ENCODE data around the gene KCNMA1.
"Not testable (repeated sequence)": the region's sequence is repeated elsewhere in the genome, so short reads cannot be mapped to it uniquely, and the experiment has no call there.

KCNMA1 gene

DNA sequence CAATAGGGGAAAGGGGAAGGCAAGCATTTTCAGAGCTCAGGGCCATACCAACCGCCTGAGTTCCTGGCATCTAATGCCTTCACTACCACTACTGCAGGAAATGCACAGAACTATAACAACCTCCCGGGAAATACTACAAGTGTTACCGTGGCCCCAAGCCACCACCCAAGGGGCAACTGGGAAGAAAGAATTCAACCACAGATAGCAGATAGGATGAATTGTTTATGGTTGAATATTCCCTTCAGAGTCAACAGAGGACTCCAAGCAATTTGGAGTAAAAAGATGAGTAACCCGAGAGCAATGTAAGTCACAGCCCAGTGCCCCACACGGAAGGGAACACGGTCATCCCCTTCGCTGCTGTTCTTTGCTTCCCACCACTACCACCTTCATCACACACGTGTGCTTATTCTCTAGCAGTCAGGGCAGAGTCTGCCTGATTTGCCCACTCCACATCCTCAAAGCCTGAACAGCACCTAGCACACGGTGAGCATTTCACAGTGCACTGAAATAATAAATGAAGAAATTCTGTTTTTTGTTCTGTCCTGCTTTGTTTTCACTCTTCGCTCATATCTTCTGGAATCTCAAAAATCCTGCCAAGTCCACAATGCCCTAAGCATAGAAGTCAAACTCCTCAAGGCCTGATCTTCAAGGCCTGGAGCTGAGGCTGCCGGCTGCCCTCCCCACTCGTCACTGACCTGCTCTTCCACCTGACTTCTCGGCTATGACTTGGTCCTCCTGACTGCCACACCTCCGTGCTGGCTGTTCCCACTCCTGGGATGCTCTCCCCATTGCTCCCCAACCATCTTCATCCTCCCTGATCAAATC is 221.1 kb downstream of the KCNMA1 start:
- no peak for TF ChIP-seq ZNF274 (IDR thresholded peaks at IDR 0.05; ENCODE audit: low read depth, low read length)
- H3K4me3 ChIP-seq (ENCODE audit: low read length) = no peak overlapping the region

DNA sequence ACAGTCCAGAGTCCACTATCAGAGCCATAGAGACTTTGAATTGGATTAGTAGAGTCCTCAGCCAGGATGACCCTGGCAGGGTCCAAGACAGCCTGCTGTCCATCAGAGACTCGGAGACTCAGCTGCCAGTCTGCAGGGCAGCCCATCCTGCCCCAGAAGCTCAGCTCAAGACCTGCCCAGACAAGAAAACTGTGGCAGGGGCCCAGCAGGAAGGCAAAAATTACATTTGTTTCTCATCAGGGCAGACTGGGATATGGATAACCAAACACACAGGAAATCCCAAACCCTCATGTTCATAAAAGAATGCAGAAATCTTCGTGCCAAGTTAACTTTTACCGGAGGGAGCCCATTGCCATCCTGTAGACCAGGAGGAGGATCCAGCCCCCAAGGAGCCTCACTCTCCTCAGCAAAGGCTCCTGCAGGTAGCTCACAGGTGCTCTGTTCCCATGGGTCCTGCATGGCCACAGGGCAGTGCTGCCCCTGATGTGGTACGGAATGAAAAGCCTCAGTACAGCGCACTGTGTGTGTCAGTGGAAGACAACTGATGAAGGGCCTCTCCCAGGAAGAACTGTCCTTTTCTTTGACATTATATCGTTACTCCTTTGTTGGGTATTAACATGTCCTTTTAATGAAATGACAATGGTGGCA is 222.2 kb downstream of the KCNMA1 start:
- no peak for TF ChIP-seq ZNF274 (IDR thresholded peaks at IDR 0.05; ENCODE audit: low read depth, low read length)
- no peak overlapping the region for H3K4me3 ChIP-seq (ENCODE audit: low read length)

GRCh38 chr10:77413231-77413630 is 224.4 kb downstream of the KCNMA1 start:
- no peak for TF ChIP-seq ZNF274 (IDR thresholded peaks at IDR 0.05; ENCODE audit: low read depth, low read length)
- no peak overlapping the region for H3K4me3 ChIP-seq (ENCODE audit: low read length)

GRCh38 chr10:77412573-77413133 is 225.0 kb downstream of the KCNMA1 start:
- not testable (repeated sequence) for H3K4me3 ChIP-seq (ENCODE audit: low read length)

- H3K4me3 ChIP-seq (ENCODE audit: low read length) = no peak overlapping the region
- TF ChIP-seq ZNF274 (IDR thresholded peaks at IDR 0.05; ENCODE audit: low read depth, low read length) = no peak
Observed at GRCh38 chr10:77411805-77412204, 225.8 kb downstream of the KCNMA1 start.

DNA sequence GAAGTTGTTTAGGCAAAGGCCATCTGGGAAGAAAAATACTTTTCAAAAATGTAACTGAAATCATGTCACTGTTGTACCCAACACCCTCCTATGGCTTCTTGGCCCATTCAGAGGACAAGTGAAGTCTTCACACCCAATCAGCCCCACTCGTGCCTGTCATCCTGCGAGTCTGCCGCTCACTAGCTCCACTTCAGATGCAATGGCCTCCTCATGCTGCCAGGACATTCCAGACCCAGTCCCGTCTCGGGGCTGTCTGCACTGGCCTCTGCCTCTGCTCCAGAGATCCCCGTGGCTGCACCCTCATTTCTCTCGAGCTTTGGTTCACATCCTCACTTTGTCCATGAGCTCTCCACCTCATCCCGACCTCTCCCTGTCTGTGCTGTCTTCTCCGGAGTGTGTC is 227.1 kb downstream of the KCNMA1 start:
- H3K4me3 ChIP-seq (ENCODE audit: low read length) = no peak overlapping the region
- TF ChIP-seq ZNF274 (IDR thresholded peaks at IDR 0.05; ENCODE audit: low read depth, low read length) = no peak

GRCh38 chr10:77409697-77410471 is 227.7 kb downstream of the KCNMA1 start:
- TF ChIP-seq ZNF274 (IDR thresholded peaks at IDR 0.05; ENCODE audit: low read depth, low read length) = no peak
- no peak overlapping the region for H3K4me3 ChIP-seq (ENCODE audit: low read length)

GRCh38 chr10:77408259-77408658 is 229.3 kb downstream of the KCNMA1 start:
- no peak overlapping the region for H3K4me3 ChIP-seq (ENCODE audit: low read length)
- TF ChIP-seq ZNF274 (IDR thresholded peaks at IDR 0.05; ENCODE audit: low read depth, low read length) = no peak

GRCh38 chr10:77406764-77407430 is 230.7 kb downstream of the KCNMA1 start:
- TF ChIP-seq ZNF274 (IDR thresholded peaks at IDR 0.05; ENCODE audit: low read depth, low read length) = no peak
- H3K4me3 ChIP-seq (ENCODE audit: low read length) = no peak overlapping the region

- H3K4me3 ChIP-seq (ENCODE audit: low read length) = no peak overlapping the region
- no peak for TF ChIP-seq ZNF274 (IDR thresholded peaks at IDR 0.05; ENCODE audit: low read depth, low read length)
Observed at GRCh38 chr10:77405771-77406241, 231.8 kb downstream of the KCNMA1 start.

GRCh38 chr10:77404810-77405209 is 232.8 kb downstream of the KCNMA1 start:
- no peak for TF ChIP-seq ZNF274 (IDR thresholded peaks at IDR 0.05; ENCODE audit: low read depth, low read length)
- H3K4me3 ChIP-seq (ENCODE audit: low read length) = no peak overlapping the region

DNA sequence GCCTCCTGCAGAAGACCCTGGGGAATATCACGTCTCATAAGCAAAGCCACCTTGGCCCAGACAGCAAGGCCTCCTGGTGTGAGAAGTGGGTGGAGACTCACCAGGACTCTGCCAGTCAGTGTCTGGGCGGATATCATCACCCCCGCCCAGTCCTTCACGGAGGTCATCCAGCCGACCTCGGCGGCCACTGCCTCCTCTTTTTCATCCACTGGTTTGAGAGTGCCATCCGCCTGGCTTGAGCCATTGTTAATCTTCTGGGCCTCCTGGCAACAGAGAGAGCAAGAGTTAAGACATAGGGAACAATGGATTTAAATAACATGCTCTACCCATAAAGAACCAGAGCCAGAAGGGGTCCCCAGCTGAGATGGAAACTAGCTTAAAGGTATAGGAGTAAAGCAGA is 233.8 kb downstream of the KCNMA1 start:
- no peak for TF ChIP-seq ZNF274 (IDR thresholded peaks at IDR 0.05; ENCODE audit: low read depth, low read length)
- no peak overlapping the region for H3K4me3 ChIP-seq (ENCODE audit: low read length)

DNA sequence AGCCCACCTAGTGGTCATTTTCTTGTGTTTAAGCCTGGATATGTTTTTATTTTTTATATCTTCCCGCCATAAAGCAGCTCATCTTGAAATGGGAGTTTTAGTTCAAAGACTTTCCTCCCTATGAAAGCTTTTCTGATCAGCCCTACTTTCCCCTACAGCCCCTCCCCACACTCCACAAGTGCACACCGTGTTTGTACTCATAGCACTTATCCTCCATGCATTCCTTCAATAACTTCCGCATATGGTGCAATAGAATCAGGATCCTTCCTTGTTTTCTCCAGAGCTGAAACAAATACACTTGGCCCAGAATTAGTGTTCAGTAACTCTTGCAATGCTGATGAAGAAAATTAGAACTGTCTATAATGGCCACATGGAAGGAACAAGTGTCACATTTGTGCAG is 235.9 kb downstream of the KCNMA1 start:
- H3K4me3 ChIP-seq (ENCODE audit: low read length) = no peak overlapping the region
- no peak for TF ChIP-seq ZNF274 (IDR thresholded peaks at IDR 0.05; ENCODE audit: low read depth, low read length)

- H3K4me3 ChIP-seq (ENCODE audit: low read length) = no peak overlapping the region
- no peak for TF ChIP-seq ZNF274 (IDR thresholded peaks at IDR 0.05; ENCODE audit: low read depth, low read length)
Observed at GRCh38 chr10:77400033-77400432, 237.6 kb downstream of the KCNMA1 start.
